ENCODE measurements around the gene SOAT1.

- TF ChIP-seq CTCF (conservative IDR thresholded peaks at IDR 0.05; ENCODE audit: low read length), result no peak
- TF ChIP-seq EZH2phosphoT487 (IDR thresholded peaks at IDR 0.05; ENCODE audit: borderline replicate concordance), result no peak
Observed at GRCh38 chr1:179310721-179311120, 17.1 kb downstream of the SOAT1 start.

Data from Loucy (cell line).